Measurements from ENCODE around the gene POU6F1.
A peak's percentile ranks its signal among the peaks of the same experiment; 100 is the strongest.

The POU6F1 gene

GRCh38 chr12:51214895-51215294, 3.0 kb downstream of the POU6F1 start:
- Histone ChIP-seq H3K4me1 (ENCODE audit: control insufficient read depth, insufficient read depth, low read length) (peaks cover 3% of the 10 kb centered on the region), H3K36me3 (ENCODE audit: control insufficient read depth in 2 of 2, insufficient read depth in 1 of 2, low read length in 2 of 2) (no peaks in the 10 kb centered on the region), H3K27ac (ENCODE audit: extremely low read depth, low read depth, low read length) (no peak overlapping the region), H3K4me3 (ENCODE audit: low read depth, low read length) (no peak overlapping the region), H3K9me3 (ENCODE audit: control insufficient read depth, insufficient read depth, low read depth, low read length) (no peaks in the 10 kb centered on the region)
- ChIA-PET CTCF (no interaction called here), POLR2A (no interaction called here)
- TF ChIP-seq ZNF571 (tag by site-specific recombination; IDR thresholded peaks at IDR 0.05) (no peak), PRDM1 (tag by site-specific recombination; IDR thresholded peaks at IDR 0.05) (no peak), ZBTB6 (tag by site-specific recombination; IDR thresholded peaks at IDR 0.05) (no peak), KLF1 (tag by site-specific recombination; IDR thresholded peaks at IDR 0.05) (no peak), GLI2 (tag by site-specific recombination; IDR thresholded peaks at IDR 0.05; ENCODE audit: borderline replicate concordance, low read depth) (no peak), ZNF658 (tag by site-specific recombination; IDR thresholded peaks at IDR 0.05) (no peak), ZBTB20 (tag by site-specific recombination; IDR thresholded peaks at IDR 0.05) (no peak), ZNF132 (tag by site-specific recombination; IDR thresholded peaks at IDR 0.05; ENCODE audit: borderline replicate concordance) (no peak), ZNF248 (tag by site-specific recombination; IDR thresholded peaks at IDR 0.05) (no peak), ZNF121 (tag by site-specific recombination; IDR thresholded peaks at IDR 0.05) (no peak), ZNF175 (tag by site-specific recombination; IDR thresholded peaks at IDR 0.05) (no peak)

- POLR2A ChIA-PET, result no interaction called here
- peaks cover 0 to 3% of the 10 kb centered on the region in 2 experiments for H3K36me3 ChIP-seq (ENCODE audit: control insufficient read depth in 2 of 2, insufficient read depth in 1 of 2, low read length in 2 of 2)
- no peak overlapping the region for H3K27ac ChIP-seq (ENCODE audit: extremely low read depth, low read depth, low read length)
- no peaks in the 10 kb centered on the region for H3K4me1 ChIP-seq (ENCODE audit: control insufficient read depth, insufficient read depth, low read length)
- no peak overlapping the region for H3K4me3 ChIP-seq (ENCODE audit: low read depth, low read length)
- no peaks in the 10 kb centered on the region for H3K9me3 ChIP-seq (ENCODE audit: control insufficient read depth, insufficient read depth, low read depth, low read length)
- CTCF ChIA-PET, result interaction anchor here (0.6 to 1.0 kb wide), 2 partner anchors 42 to 1244 kb away, joined by 3 to 4 read pairs; no protein-coding TSS in a partner anchor
- TF ChIP-seq ZNF214 (tag by site-specific recombination; IDR thresholded peaks at IDR 0.05; ENCODE audit: borderline replicate concordance) (no peak), ZNF398 (tag by site-specific recombination; IDR thresholded peaks at IDR 0.05) (no peak), ZBTB17 (tag by site-specific recombination; IDR thresholded peaks at IDR 0.05) (no peak), SETDB1 (IDR thresholded peaks at IDR 0.05; ENCODE audit: insufficient read length, low read length) (no peak), ZNF747 (tag by site-specific recombination; IDR thresholded peaks at IDR 0.05) (no peak), ELK4 (IDR thresholded peaks at IDR 0.05; ENCODE audit: borderline replicate concordance, low read depth, low read length) (no peak), ZNF138 (tag by site-specific recombination; IDR thresholded peaks at IDR 0.05; ENCODE audit: borderline replicate concordance) (no peak)
These were observed 7.0 kb downstream of the POU6F1 start for GRCh38 chr12:51210690-51211395.

- no peak for TF ChIP-seq ZNF138 (tag by site-specific recombination; IDR thresholded peaks at IDR 0.05; ENCODE audit: borderline replicate concordance)
- TF ChIP-seq ZNF146 (tag by site-specific recombination; IDR thresholded peaks at IDR 0.05), result peak; percentile 91
- no peak for TF ChIP-seq ZNF580 (tag by site-specific recombination; IDR thresholded peaks at IDR 0.05)
- no peak overlapping the region for H3K4me3 ChIP-seq (ENCODE audit: low read depth, low read length)
- peaks cover 0 to 3% of the 10 kb centered on the region in 2 experiments for H3K36me3 ChIP-seq (ENCODE audit: control insufficient read depth in 2 of 2, insufficient read depth in 1 of 2, low read length in 2 of 2)
- POLR2A ChIA-PET, result no interaction called here
- no peak overlapping the region for H3K27ac ChIP-seq (ENCODE audit: extremely low read depth, low read depth, low read length)
- CTCF ChIA-PET, result no interaction called here
- no peaks in the 10 kb centered on the region for H3K9me3 ChIP-seq (ENCODE audit: control insufficient read depth, insufficient read depth, low read depth, low read length)
- H3K4me1 ChIP-seq (ENCODE audit: control insufficient read depth, insufficient read depth, low read length), result no peaks in the 10 kb centered on the region
These were observed 8.6 kb downstream of the POU6F1 start for GRCh38 chr12:51209259-51209658.

All from HEK293 (cell line).